Suprapubic skin (tissue), 4 donors: Measurements from ENCODE around the gene EMC7. TPM values are rescaled to one million over a fixed set of nuclear protein-coding genes. Genes with fewer than 3 reads are reported as not detected.
"Not testable (repeated sequence)": the region's sequence is repeated elsewhere in the genome, so short reads cannot be mapped to it uniquely, and the experiment has no call there.

Source experiments
- DNase-seq, 2 donors: peaks; one replicate each; pipeline ENCODE4 v3.0.0-alpha.2; 2019; ENCODE audit warnings: low spot score in 2 of 2
- H3K27ac ChIP-seq: fragments of 200-600 bp; sonication (generic); one replicate; pipeline ENCODE4 v1.5.1; 2019
- H3K27me3 ChIP-seq: fragments of 200-600 bp; sonication (generic); one replicate; pipeline ENCODE4 v1.5.1; 2019
- H3K36me3 ChIP-seq: fragments of 200-600 bp; sonication (generic); one replicate; pipeline ENCODE4 v1.5.1; 2019
- H3K4me1 ChIP-seq: fragments of 200-600 bp; sonication (generic); one replicate; pipeline ENCODE4 v1.5.1; 2019
- H3K4me3 ChIP-seq: fragments of 200-600 bp; sonication (generic); one replicate; pipeline ENCODE4 v1.5.1; 2019; ENCODE audit warnings: mild to moderate bottlenecking
- H3K9me3 ChIP-seq: fragments of 200-600 bp; sonication (generic); one replicate; pipeline ENCODE4 v1.5.1; 2019
- CTCF ChIP-seq, 2 donors: fragments of 200-600 bp in 1 of 2; fragments of 450-650 bp in 1 of 2; sonication (generic) in 1 of 2; IDR thresholded peaks; one replicate each; pipeline ENCODE4 v1.5.1; 2016 to 2019; ENCODE audit warnings: antibody characterized with exemption in 2 of 2, mild to moderate bottlenecking in 1 of 2, moderate library complexity in 1 of 2
- EP300 ChIP-seq: sonication (generic); formaldehyde crosslinking; IDR thresholded peaks from one replicate; pipeline ENCODE4 v1.6.1; 2017; ENCODE audit warnings: antibody characterized with exemption
- POLR2A ChIP-seq, 2 donors: fragments of 450-650 bp; IDR thresholded peaks; one replicate each; pipeline ENCODE4 v1.6.1; 2017; ENCODE audit warnings: antibody characterized with exemption in 2 of 2, mild to moderate bottlenecking in 2 of 2, moderate library complexity in 2 of 2
- POLR2AphosphoS5 ChIP-seq, 3 donors: sonication (generic); formaldehyde crosslinking; IDR thresholded peaks; one replicate each; pipeline ENCODE4 v1.6.1; 2017; ENCODE audit warnings: antibody characterized with exemption in 3 of 3
- WGBS: methylation state at CpG from one replicate; pipeline ENCODE4 v1.1.5; 2018; 5-methylcytosine and 5-hydroxymethylcytosine counted together
- total RNA-seq, 4 donors: library from RNA; depleted of rRNA; stranded (reverse); fragments of >200 nt; gene quantifications; one replicate each; pipeline ENCODE4 v1.1.0, GENCODE V29; 2016

EMC7 gene
- total RNA-seq, 4 donors from 2014 or later = 25.8 to 44.8 (median 31.9) TPM

GRCh38 chr15:34126522-34126921, 24.9 kb upstream of the EMC7 start:
- no peak overlapping the region for H3K27ac ChIP-seq
- no peak overlapping the region for H3K4me3 ChIP-seq
- DNase-seq = no peak
- TF ChIP-seq POLR2AphosphoS5 (IDR thresholded peaks at IDR 0.05) (no peak), EP300 (no peak), POLR2A (IDR thresholded peaks at IDR 0.05) (no peak), CTCF (IDR thresholded peaks at IDR 0.05) (no peak)
- no peaks in the 10 kb centered on the region for H3K4me1 ChIP-seq
- H3K27me3 ChIP-seq = no peaks in the 10 kb centered on the region
- no peaks in the 10 kb centered on the region for H3K36me3 ChIP-seq
- no peaks in the 10 kb centered on the region for H3K9me3 ChIP-seq

GRCh38 chr15:34125945-34126344, 24.3 kb upstream of the EMC7 start:
- Histone ChIP-seq H3K27ac (no peak overlapping the region), H3K9me3 (no peaks in the 10 kb centered on the region)
- WGBS = 63% methylated on average over 1 of the region's 1 CpG

GRCh38 chr15:34124651-34125050, 23.0 kb upstream of the EMC7 start:
- Histone ChIP-seq H3K4me3 (no peak overlapping the region), H3K4me1 (no peaks in the 10 kb centered on the region), H3K9me3 (no peaks in the 10 kb centered on the region), H3K27ac (no peak overlapping the region), H3K36me3 (no peaks in the 10 kb centered on the region), H3K27me3 (no peaks in the 10 kb centered on the region)
- 76% methylated on average over 4 of the region's 4 CpGs for WGBS
- TF ChIP-seq POLR2A (IDR thresholded peaks at IDR 0.05) (no peak), EP300 (no peak), CTCF (IDR thresholded peaks at IDR 0.05) (no peak), POLR2AphosphoS5 (IDR thresholded peaks at IDR 0.05) (no peak)
- DNase-seq = no peak

More at GRCh38 chr15:34125945-34126344, 24.3 kb upstream of the EMC7 start:
- Histone ChIP-seq H3K4me1 (no peaks in the 10 kb centered on the region), H3K4me3 (no peak overlapping the region), H3K27me3 (no peaks in the 10 kb centered on the region), H3K36me3 (no peaks in the 10 kb centered on the region)
- no peak for DNase-seq
- TF ChIP-seq POLR2AphosphoS5 (IDR thresholded peaks at IDR 0.05) (no peak), CTCF (IDR thresholded peaks at IDR 0.05) (no peak), POLR2A (IDR thresholded peaks at IDR 0.05) (no peak), EP300 (no peak)

- WGBS = 51% methylated on average over 6 of the region's 6 CpGs
- Histone ChIP-seq H3K27ac (no peak overlapping the region), H3K9me3 (no peaks in the 10 kb centered on the region), H3K4me1 (no peaks in the 10 kb centered on the region), H3K36me3 (no peaks in the 10 kb centered on the region), H3K4me3 (no peak overlapping the region), H3K27me3 (no peaks in the 10 kb centered on the region)
- TF ChIP-seq POLR2A (IDR thresholded peaks at IDR 0.05) = no peak
- no peak for TF ChIP-seq POLR2AphosphoS5 (IDR thresholded peaks at IDR 0.05)
- TF ChIP-seq CTCF (IDR thresholded peaks at IDR 0.05) = no peak
- TF ChIP-seq EP300 = no peak
- no peak for DNase-seq
Measured at GRCh38 chr15:34122771-34123183, 21.1 kb upstream of the EMC7 start.

- H3K9me3 ChIP-seq = not testable (repeated sequence)
Measured at GRCh38 chr15:34121786-34122185, 20.1 kb upstream of the EMC7 start.

GRCh38 chr15:34120420-34120819, 18.8 kb upstream of the EMC7 start:
- not testable (repeated sequence) for H3K9me3 ChIP-seq, H3K27ac ChIP-seq, DNase-seq, H3K4me1 ChIP-seq, H3K36me3 ChIP-seq, H3K4me3 ChIP-seq, H3K27me3 ChIP-seq
- 71% methylated on average over 2 of the region's 2 CpGs for WGBS

More at GRCh38 chr15:34121786-34122185, 20.1 kb upstream of the EMC7 start:
- not testable (repeated sequence) for H3K4me3 ChIP-seq, H3K27me3 ChIP-seq, H3K36me3 ChIP-seq, DNase-seq, H3K4me1 ChIP-seq, H3K27ac ChIP-seq
- 61% methylated on average over 12 of the region's 12 CpGs for WGBS
